GM18520 (cell line): ENCODE results near the gene ACER1.
"Not testable (repeated sequence)": the region's sequence is repeated elsewhere in the genome, so short reads cannot be mapped to it uniquely, and the experiment has no call there.

Source experiments
- ATAC-seq: cut with Tn5 transposase; IDR thresholded peaks from one replicate; pipeline ENCODE4 v1.9.1; 2021; ENCODE audit not compliant: unreplicated experiment

The ACER1 gene

GRCh38 chr19:6297202-6297601 is 36.2 kb downstream of the ACER1 start:
- no peak for ATAC-seq

- no peak for ATAC-seq
Observed at GRCh38 chr19:6292006-6292405, 41.4 kb downstream of the ACER1 start.

GRCh38 chr19:6288737-6289136 is 44.7 kb downstream of the ACER1 start:
- ATAC-seq = no peak

GRCh38 chr19:6287269-6287885 is 46.0 kb downstream of the ACER1 start:
- ATAC-seq = no peak

GRCh38 chr19:6286676-6287075 is 46.7 kb downstream of the ACER1 start:
- ATAC-seq = no peak

GRCh38 chr19:6282393-6282792 is 51.0 kb downstream of the ACER1 start:
- ATAC-seq = not testable (repeated sequence)

GRCh38 chr19:6279931-6280591 is 53.4 kb downstream of the ACER1 start, which contains the start of gene MLLT1:
Gene MLLT1, minus strand, starts transcription at chr19:6279975. Its CDS starts 191 bp downstream, at chr19:6279784.
- peak; percentile 86 for ATAC-seq

GRCh38 chr19:6279620-6279930 is 53.8 kb downstream of the ACER1 start:
- no peak for ATAC-seq

GRCh38 chr19:6278740-6279619 is 54.4 kb downstream of the ACER1 start:
- no peak for ATAC-seq

- ATAC-seq = no peak
Observed at GRCh38 chr19:6278051-6278450, 55.4 kb downstream of the ACER1 start.

GRCh38 chr19:6276447-6276846 is 57.0 kb downstream of the ACER1 start:
- ATAC-seq = no peak

GRCh38 chr19:6275170-6275744 is 58.2 kb downstream of the ACER1 start:
- no peak for ATAC-seq

GRCh38 chr19:6274756-6275155 is 58.7 kb downstream of the ACER1 start:
- ATAC-seq = no peak

- ATAC-seq = no peak
Observed at GRCh38 chr19:6273701-6274601, 59.5 kb downstream of the ACER1 start.

GRCh38 chr19:6272913-6273600 is 60.4 kb downstream of the ACER1 start:
- no peak for ATAC-seq

GRCh38 chr19:6272411-6272791 is 61.0 kb downstream of the ACER1 start:
- no peak for ATAC-seq

GRCh38 chr19:6271721-6272410 is 61.5 kb downstream of the ACER1 start:
- no peak for ATAC-seq

GRCh38 chr19:6271251-6271650 is 62.2 kb downstream of the ACER1 start:
- ATAC-seq = no peak

- no peak for ATAC-seq
Observed at GRCh38 chr19:6270822-6271221, 62.6 kb downstream of the ACER1 start.
